Measurements from ENCODE around the gene SERPINB10. TPM values are rescaled to one million over a fixed set of nuclear protein-coding genes. Genes with fewer than 3 reads are reported as not detected.

SERPINB10 gene
- total RNA-seq, 1 experiment from 2014 or later = not detected

- TF ChIP-seq ZNF281 (CRISPR knock-in tag; IDR thresholded peaks at IDR 0.05) (no peak), NFE2L1 (CRISPR knock-in tag; IDR thresholded peaks at IDR 0.05) (no peak), MYBL2 (CRISPR knock-in tag; IDR thresholded peaks at IDR 0.05) (no peak), ZNF423 (CRISPR knock-in tag; IDR thresholded peaks at IDR 0.05) (no peak)
Measured at GRCh38 chr18:63895190-63895589, 12.6 kb upstream of the SERPINB10 start (continued).

GRCh38 chr18:63897072-63897471, 10.7 kb upstream of the SERPINB10 start:
- ATAC-seq (peak; percentile 50; the same call in 1 of the 2 replicates), DNase-seq (ENCODE audit: low spot score) (no peak)
- Mint-ChIP-seq H3K9me3 (no peaks in the 10 kb centered on the region), H3K36me3 (0 out of 2 replicates have a peak, but pooled peaks cover 2% of the 10 kb centered on the region), H3K27ac (no peak overlapping the region), H3K4me3 (no peak overlapping the region), H3K4me1 (peaks cover 6% of the 10 kb centered on the region), H3K27me3 (ENCODE audit: low read depth) (no peaks in the 10 kb centered on the region)
- ChIA-PET CTCF (no interaction called here), POLR2A (no interaction called here)
- TF ChIP-seq ZNF219 (CRISPR knock-in tag; IDR thresholded peaks at IDR 0.05; ENCODE audit: borderline replicate concordance) (no peak), CREB1 (CRISPR knock-in tag; IDR thresholded peaks at IDR 0.05) (no peak), ESRRA (CRISPR knock-in tag; IDR thresholded peaks at IDR 0.05; ENCODE audit: borderline replicate concordance) (no peak), TCF7 (CRISPR knock-in tag; IDR thresholded peaks at IDR 0.05; ENCODE audit: low read depth) (no peak), USF2 (CRISPR knock-in tag; IDR thresholded peaks at IDR 0.05) (no peak), PRDM15 (CRISPR knock-in tag; IDR thresholded peaks at IDR 0.05) (no peak), ZNF532 (CRISPR knock-in tag; IDR thresholded peaks at IDR 0.05; ENCODE audit: borderline replicate concordance) (no peak), ARID4B (CRISPR knock-in tag; IDR thresholded peaks at IDR 0.05; ENCODE audit: borderline replicate concordance) (no peak), MLX (CRISPR knock-in tag; IDR thresholded peaks at IDR 0.05) (no peak), MYBL2 (CRISPR knock-in tag; IDR thresholded peaks at IDR 0.05) (no peak), ZNF512 (CRISPR knock-in tag; IDR thresholded peaks at IDR 0.05; ENCODE audit: borderline replicate concordance) (no peak), CBFB (CRISPR knock-in tag; IDR thresholded peaks at IDR 0.05; ENCODE audit: low read depth) (no peak)
